HG03558 (cell line): ENCODE results near the gene CT45A1.
"Not testable (repeated sequence)": the region's sequence is repeated elsewhere in the genome, so short reads cannot be mapped to it uniquely, and the experiment has no call there.

Experiments used
- ATAC-seq: cut with Tn5 transposase; IDR thresholded peaks from one replicate; pipeline ENCODE4 v1.9.1; 2021; ENCODE audit warnings: moderate number of reproducible peaks; ENCODE audit not compliant: unreplicated experiment; ENCODE audit errors: extremely low read depth

The CT45A1 gene

GRCh38 chrX:135713183-135713689 lies at the start of gene CT45A1:
Gene CT45A1, plus strand, starts transcription at chrX:135713639. Its CDS starts 5,302 bp downstream, at chrX:135718941.
- not testable (repeated sequence) for ATAC-seq

- ATAC-seq = not testable (repeated sequence)
Measured at GRCh38 chrX:135672979-135673378, 40.5 kb upstream of the CT45A1 start.

GRCh38 chrX:135688137-135688536 lies 25.3 kb upstream of the CT45A1 start:
- ATAC-seq = no peak

- ATAC-seq = no peak
Measured at GRCh38 chrX:135695471-135695870, 18.0 kb upstream of the CT45A1 start.

- ATAC-seq = no peak
Measured at GRCh38 chrX:135697601-135698000, 15.8 kb upstream of the CT45A1 start.

- ATAC-seq = no peak
Measured at GRCh38 chrX:135698924-135699323, 14.5 kb upstream of the CT45A1 start.

- no peak for ATAC-seq
Measured at GRCh38 chrX:135707880-135708279, 5.6 kb upstream of the CT45A1 start.

- ATAC-seq = no peak
Measured at GRCh38 chrX:135713795-135714194, 356 bp downstream of the CT45A1 start.

GRCh38 chrX:135734666-135735065 lies 21.2 kb downstream of the CT45A1 start:
- ATAC-seq = not testable (repeated sequence)

GRCh38 chrX:135737366-135738071 lies 24.1 kb downstream of the CT45A1 start:
- ATAC-seq = no peak

- ATAC-seq = no peak
Measured at GRCh38 chrX:135740681-135741149, 27.3 kb downstream of the CT45A1 start.

- ATAC-seq = no peak
Measured at GRCh38 chrX:135741192-135741715, 27.8 kb downstream of the CT45A1 start.

GRCh38 chrX:135744739-135745138 lies 31.3 kb downstream of the CT45A1 start:
- not testable (repeated sequence) for ATAC-seq

GRCh38 chrX:135768091-135768490 lies 54.7 kb downstream of the CT45A1 start, which contains the start of gene CT45A3:
Gene CT45A3, minus strand, starts transcription at chrX:135768191. Its CDS starts 3,747 bp downstream, at chrX:135764444.
- ATAC-seq = not testable (repeated sequence)
